AG09309 (cell line): ENCODE measurements around the gene UBALD2.

Experiments
- DNase-seq: peaks from one replicate; pipeline ENCODE4 v3.0.0-alpha.2; 2010; ENCODE audit warnings: low read depth
- H3K4me3 ChIP-seq: 2 replicates; pipeline ENCODE4 v1.5.1; 2011; ENCODE audit warnings: mild to moderate bottlenecking, low read depth, low read length, moderate library complexity; ENCODE audit not compliant: control insufficient read depth
- TF ChIP-seq, protein P1 (sequence below): IDR thresholded peaks from 2 replicates; pipeline ENCODE4 v1.5.1; 2011; ENCODE audit warnings: mild to moderate bottlenecking, low read depth, low read length, inconsistent platforms; ENCODE audit not compliant: insufficient read depth, control insufficient read depth; ENCODE audit errors: missing control alignments

The UBALD2 gene

DNA sequence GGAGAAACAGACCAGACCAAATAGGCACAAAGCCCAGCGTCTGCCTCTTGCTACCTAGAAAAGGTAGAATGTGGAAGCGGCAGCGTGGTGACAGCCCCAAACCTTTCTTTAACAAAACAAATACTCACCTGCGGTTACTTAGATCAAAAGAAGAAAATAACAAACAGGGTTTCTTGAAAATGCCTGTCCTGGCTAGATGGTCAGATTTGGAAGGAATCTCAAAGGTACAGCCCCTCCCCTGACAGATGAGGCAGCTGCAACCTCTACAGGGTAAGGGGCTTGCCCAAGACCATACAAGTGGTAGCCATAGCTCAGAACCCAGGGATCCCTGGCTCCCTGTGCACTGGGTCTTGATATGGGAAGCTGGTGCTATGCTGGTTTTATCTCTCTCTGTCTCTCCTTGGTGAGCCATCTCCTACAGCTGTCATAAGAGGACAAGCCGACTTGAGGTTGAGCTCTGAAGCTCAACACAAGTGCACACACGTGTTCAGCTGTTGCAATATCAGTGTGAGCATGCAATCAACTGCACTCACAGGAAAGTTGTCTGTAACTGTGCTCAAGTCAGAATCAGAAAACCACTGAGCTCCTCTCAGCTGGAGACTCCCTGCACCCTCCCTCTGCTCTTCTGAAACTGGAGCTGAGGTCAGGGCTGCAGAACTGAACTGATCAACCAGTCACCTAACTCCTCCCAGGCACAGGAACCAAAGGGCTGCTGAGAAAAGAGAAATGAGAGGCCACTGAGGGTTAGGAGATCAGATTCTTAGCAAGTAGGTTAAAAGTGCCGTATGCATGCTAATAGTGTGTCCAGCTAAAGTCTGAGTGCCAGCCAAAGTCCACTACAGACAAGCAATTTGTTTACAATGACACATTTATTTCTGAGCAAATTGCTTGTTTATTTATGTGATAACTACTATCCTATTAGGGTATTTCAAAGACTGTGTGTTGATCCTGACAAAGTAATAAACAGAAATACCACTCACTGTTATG lies 18.8 kb upstream of the UBALD2 start:
- DNase-seq, result no peak
- no peak overlapping the region for H3K4me3 ChIP-seq
- TF ChIP-seq, protein P1, sequence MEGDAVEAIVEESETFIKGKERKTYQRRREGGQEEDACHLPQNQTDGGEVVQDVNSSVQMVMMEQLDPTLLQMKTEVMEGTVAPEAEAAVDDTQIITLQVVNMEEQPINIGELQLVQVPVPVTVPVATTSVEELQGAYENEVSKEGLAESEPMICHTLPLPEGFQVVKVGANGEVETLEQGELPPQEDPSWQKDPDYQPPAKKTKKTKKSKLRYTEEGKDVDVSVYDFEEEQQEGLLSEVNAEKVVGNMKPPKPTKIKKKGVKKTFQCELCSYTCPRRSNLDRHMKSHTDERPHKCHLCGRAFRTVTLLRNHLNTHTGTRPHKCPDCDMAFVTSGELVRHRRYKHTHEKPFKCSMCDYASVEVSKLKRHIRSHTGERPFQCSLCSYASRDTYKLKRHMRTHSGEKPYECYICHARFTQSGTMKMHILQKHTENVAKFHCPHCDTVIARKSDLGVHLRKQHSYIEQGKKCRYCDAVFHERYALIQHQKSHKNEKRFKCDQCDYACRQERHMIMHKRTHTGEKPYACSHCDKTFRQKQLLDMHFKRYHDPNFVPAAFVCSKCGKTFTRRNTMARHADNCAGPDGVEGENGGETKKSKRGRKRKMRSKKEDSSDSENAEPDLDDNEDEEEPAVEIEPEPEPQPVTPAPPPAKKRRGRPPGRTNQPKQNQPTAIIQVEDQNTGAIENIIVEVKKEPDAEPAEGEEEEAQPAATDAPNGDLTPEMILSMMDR, result no peak

DNA sequence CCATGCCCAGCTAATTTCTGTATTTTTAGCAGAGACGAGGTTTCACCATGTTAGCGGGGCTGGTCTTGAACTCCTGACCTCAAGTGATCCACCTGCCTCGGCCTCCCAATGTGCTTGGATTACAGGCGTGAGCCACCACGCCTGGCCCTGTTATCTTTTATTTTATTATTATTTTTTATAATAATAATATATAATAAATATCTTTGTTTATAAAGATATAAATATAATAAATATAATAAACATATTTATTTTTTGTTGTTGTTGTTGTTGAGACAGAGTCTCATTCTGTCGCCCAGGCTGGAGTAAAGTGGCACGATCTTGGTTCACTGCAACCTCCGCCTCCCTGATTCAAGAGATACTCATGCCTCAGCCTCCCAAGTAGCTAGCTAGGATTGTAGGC lies 17.8 kb upstream of the UBALD2 start:
- DNase-seq, result no peak
- TF ChIP-seq, protein P1, result no peak
- H3K4me3 ChIP-seq, result no peak overlapping the region

DNA sequence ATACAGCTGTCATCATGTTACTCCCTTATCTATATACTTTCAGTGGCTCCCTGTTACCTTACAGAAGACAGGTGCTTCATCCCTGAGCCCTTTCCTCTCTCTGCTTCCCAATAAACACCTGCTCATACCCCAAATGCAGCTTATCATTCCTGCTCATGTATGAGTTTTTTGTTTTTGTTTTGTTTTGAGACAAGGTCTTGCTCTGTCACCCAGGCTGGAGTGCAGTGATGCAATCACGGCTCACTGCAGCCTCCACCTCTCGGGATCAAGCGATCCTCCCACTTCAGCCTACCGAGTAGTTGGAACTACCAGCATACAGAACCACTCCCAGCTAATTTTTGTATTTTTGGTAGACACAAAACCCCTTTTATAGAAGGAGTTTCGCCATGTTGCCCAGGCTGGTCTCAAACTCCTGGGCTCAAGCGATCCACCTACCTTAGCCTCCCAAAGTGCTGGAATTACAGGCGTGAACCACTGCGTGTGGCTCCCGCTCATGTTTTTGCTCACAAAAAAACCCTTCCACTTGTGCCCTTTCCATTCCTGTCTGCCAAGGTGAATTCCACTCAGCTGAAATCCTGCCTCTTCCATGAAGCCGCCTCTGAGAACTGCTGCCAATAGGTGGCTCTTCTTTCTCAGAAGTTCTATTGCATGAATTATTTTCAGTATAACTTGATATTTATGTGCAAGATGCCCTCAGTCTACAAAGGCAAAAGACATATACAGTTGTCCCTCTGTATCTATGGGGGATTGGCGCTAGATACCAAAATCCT lies 16.9 kb upstream of the UBALD2 start:
- no peak overlapping the region for H3K4me3 ChIP-seq
- TF ChIP-seq, protein P1, result no peak
- no peak for DNase-seq

DNA sequence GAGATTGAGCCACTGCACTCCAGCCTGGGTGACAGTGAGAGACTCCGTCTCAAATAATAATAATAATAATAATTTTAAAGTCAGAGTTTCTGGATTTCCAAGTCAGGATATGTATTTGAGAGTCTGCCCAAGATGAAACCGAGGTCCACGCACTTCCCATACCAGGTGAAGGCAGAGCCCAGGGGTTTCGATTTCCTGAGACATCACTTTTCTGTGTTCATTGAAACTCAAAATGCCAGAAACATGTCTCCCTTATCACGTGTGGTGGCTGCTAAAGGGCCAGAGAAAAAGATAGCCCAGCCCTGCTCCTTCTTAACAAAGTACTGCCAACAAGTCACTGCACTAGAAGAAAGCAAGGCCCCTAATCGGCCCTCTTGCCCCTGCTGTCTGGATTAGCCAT lies 15.0 kb upstream of the UBALD2 start:
- TF ChIP-seq, protein P1, result no peak
- no peak overlapping the region for H3K4me3 ChIP-seq
- DNase-seq, result no peak

DNA sequence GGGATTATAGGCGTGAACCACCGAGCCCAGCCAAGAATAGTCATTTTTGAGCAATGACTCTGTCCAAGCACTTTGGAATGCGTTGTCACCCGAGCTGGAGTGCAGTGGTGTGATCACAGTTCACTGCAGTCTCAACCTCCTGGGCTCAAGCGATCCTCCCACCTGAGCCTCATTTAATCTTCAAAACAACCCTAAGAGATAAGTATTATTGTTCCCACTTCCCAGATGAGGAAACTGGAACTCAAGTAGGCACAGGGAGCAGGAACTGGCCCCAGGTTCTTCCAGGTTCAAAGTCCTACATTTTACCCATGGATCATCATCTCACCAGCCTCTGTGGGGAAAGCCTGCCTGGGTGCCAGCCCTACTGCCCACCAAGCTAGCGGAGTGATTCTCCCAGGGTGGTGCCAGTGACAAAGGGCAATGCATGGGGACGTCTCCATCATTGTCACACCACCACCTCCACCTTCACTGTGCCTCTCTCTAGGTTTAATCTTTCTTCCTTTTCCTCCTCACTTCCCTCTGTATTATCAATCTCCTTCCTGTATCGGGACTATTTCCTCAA lies 13.6 kb upstream of the UBALD2 start:
- no peak overlapping the region for H3K4me3 ChIP-seq
- DNase-seq, result no peak
- TF ChIP-seq, protein P1, result no peak
